NCI-H1694 treated with DMSO at 0.1 percent for 48 hours (cell line): ENCODE measurements around the gene HMX1.

Experiments
- DNase-seq: peaks from one replicate; lab custom pipeline; 2025; lab: John Stamatoyannopoulos, UW

The HMX1 gene

DNA sequence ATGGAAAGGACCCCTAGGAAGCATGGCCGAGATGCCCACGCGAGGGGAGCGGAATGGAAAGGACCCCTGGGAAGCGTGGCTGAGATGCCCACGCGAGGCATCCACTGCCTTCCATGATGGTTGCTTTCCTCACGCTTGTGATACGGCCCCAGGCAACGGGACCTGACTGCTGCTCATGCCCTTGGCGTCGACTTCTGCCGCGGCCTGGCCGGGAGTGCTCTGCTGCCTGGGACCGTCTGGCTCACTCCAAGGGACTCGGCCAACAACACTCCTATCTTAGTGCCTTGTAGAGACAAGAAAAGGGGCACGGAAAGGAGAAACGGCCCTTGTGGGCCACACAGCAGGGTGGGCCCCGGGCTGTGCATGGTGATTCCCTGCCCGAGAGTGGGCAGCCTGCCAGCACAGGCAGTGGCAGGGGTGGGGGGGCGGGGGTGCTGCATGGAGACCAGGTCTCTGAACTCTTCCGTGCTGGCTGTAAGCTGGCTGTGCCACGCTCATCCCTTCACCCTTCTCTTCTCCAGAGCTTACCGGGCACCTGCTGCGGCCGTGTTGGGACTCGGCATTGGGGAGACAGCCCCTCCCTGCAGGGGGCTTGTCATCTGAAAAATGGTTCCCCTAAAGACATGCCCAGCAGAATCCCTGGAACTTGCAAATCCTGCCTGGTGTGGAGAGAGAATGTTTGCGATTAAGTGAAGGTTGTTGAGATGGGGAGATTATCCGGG is 38.6 kb upstream of the HMX1 start:
- no peak for DNase-seq

DNA sequence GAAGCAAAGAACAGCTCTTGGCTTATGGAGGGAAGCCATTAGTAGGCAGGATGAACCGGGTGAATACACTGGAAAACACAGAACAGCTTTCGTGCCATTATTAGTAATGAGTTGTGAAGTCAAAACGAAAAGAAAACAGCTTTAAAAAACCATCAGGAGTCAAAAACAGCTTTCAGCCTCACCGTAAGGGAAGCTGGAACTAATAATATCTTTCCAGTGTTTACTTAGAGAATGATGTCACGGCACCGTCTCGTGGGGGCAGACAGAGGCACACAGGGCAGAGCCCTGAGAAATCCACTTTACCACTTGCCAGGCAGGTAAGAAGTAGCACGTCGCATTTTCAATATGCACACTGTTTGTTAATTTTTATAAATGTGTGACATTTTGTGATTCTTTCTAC is 37.9 kb upstream of the HMX1 start:
- DNase-seq: no peak

DNA sequence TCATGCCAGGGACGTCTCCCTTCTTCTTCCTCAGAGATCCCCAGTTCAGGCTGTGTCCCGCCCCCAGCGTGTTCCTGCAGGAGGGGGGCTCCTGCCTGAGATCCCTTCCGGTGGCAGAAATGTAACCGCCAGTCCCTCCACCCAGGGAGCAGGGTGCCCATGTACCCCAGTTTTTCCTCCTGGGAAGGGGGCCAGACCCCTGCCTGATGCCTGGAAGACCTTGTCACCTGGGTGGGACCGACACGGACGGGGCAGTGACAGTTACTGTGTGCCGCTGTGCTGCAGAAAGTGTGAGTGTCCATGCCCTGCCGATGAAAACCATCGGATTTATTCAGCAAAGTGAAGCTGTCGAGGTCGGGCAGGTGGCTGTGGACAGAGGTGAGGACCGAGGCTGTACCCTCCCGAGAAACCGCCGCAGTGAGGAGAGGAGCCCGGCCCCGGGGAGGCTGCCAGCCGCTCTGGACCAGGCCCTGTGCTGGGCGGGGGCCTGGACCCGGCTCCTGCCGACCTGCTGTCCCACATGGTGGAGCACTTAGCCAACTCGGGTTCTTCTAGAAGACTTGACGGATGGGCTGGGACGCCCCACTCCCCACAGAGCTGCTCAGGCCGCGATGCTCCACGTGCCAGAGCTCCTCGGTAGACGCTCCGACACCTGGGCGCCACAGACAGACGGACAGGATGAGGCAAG is 36.7 kb upstream of the HMX1 start:
- no peak for DNase-seq

DNA sequence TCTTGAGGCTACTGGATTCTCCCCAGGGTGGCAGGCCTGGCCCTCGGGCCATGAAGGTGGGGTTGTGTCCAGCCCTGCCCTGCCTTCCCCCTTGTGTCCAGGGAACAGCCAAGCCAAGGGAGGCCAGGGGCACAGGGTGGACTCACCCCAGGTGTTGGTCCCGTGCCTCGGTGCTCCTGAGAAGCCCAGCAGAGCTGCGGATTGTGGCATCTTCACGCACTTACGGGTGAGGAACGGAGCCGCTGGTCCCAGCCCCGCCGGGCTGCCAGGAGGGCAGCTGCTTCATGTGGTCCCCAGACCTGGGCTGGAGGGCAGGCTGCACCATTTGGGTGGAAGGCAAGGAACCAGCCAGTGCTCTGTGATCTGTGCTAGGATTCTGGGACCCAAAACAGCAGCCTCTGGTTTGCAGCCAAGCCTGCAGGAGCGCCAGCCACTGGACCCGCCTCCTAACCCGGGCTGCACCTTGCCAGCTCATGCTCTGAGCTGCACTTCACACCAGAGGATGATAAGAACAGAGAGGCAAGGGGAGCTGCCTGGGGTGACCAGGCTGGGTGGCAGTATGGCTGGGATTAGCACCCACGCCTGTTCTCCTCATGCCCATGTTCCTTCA is 36.1 kb upstream of the HMX1 start:
- DNase-seq: no peak

DNA sequence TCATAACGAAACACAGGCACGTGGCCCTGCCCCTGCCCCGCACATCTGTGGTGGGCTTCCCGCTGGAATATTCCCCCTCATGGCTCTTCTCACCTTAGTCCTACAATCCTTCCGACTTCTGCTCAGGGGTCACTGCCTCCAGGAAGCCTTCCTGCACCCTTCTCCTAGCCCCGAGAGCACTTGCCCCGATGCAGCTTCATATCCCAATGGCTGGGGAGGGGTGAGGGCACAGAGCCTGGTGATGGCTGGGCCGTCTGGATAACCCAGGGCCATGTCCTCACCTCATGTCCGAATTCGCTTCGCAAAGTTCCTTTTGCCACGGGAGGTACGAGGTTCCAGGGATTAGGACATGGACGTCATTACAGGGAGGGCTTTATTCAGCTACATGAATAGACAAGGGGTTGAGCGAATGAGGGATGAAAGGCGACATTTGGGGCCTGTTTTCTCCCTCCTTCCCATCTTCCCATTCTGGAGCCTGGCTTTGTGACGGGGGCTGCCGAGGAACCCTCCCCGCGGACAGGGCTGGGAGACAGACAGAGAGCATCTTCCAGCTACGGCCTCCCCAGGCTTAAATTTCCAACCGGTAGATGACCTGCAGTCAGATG is 35.5 kb upstream of the HMX1 start:
- DNase-seq: no peak

DNA sequence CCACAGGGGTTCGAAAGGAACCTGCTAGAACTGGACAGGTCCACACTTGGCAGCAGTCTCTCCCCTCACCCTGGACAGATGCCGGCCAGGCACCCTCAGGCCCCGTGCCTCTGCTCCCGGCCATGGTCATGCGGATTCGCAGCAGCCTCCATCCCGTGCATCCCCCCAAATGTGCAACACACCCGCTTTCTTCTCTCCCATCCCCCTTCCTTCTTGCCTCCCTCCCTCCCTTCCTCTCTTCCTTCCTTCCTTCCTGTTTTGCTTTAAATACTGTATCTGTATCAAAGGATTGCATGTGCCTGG is 35.0 kb upstream of the HMX1 start:
- no peak for DNase-seq

DNA sequence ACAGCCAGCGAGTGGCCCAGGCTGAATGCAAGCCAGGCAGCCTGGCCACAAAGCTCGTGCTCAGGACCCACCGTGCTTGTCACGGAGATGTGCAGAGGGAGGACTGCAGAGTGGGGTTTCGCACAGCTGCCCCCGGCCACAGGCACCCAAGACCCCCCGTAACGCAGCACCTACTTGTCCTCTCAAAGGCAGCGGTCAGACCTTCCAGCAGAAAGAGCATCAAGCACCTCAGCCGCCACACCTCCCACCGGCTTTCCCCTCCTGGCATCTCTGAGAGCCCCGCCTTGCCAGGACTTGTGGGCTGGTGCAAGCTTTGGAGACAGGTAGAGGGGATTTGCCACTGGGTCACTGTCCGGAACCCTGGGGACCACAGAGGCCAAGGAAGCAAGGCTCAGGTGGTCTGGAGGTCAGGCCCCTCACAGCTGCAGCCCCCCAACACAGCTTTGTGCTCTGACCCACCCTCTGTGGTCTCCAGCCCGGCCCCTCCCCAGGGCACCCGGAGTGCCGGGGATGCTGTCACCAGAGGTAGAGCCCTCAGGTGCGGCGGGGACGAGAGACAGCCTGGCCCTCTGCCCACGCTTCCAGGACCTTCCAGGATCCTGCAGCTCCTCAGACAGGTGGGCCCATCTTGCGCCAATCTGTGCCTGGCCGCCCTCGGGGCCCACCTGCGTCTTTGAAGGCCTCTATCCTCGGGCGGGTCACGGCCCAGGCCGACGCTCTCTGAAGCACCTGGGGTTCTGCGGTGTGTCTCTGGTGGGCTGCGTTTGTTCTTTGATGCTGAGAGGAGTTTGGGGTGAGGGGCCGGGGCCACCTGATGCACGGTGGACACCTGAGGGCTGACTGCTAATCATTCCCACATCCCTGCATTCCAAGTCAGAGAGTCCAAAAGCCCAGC is 34.4 kb upstream of the HMX1 start:
- no peak for DNase-seq

DNA sequence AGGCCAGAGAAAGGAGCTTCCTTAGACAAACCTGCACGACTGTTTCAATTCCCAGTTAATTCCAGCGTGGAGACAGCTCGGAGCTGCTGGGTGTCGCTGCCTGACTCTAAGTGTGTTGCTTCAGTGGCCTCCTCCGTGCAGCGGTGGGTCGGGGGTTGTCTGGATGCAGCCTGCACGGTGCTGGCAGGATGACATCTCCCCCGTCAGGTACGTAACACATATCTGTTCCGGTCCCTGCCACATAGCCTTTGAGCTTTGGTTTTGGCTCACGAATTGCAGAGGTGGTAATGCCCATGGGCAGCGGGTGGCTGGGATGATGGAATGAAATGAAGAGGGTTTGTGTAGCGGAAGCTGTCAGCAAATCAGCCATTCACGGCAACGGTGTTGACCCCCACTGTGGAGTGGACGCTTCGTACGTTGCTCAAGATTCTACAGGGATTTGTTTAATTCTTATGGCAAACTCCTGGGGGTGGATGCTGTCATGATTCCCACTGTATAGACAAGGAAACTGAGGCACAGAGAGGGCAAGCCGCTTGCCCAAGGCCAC is 33.7 kb upstream of the HMX1 start:
- DNase-seq: no peak

DNA sequence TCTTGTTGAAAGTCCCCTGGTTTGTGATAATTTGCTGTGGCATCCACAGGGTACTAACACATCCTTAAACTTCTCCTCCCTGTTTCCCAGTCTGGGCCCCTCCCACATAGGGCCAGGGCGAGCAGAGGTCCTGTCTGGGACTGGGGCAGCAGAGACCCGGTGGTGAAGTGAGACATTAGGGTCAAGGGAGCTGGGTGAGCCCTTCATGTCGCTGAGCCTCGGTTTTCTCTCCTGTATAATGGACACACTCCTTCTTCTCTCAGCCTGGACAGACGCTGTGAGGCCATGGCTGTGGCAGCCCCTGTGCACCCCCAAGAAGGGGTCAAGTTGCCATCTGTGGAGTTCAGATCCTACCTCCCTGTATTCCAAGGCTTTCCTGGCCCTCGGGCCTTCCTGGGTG is 33.0 kb upstream of the HMX1 start:
- no peak for DNase-seq

DNA sequence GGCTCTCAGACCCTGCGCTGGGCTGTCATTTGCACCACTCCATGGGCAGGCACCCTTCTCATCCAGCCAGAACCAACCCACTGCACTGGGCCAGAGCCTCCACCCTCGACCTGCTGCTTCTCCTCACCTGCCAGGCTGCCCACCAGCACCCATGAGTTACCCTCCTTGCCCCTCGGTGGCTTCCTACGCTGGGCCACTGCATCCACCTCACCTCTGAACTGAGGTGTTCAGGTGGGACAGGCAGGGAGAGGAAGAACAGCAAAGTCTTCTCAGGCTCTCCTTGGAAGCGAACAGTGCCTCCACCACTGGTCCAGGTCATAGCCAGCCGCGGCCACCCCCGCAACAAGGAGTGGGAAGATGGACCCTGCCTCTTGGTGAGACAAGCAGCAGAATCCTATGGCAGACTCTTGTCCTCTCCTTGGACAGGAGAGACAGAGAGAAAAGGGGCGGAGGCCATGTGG is 32.4 kb upstream of the HMX1 start:
- DNase-seq: no peak

DNA sequence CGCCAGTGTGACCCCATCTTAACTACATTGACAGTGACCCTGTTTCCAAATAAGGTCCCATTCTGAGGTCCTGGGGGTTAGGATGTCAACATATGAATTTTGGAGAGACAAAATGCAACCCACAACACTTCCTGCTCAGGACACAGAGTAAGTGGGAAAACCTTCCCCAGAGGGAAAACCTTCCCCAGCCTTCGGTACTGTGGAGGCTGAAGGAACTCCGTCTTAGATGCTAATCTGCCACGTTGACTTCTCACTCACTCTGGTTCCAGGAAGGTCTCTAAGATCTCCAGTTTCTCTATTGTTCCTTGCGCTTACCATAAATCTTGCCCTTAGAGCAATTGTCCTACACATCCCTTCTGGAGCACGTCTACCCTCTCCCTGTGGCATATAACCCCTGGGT is 29.7 kb upstream of the HMX1 start:
- DNase-seq: no peak

DNA sequence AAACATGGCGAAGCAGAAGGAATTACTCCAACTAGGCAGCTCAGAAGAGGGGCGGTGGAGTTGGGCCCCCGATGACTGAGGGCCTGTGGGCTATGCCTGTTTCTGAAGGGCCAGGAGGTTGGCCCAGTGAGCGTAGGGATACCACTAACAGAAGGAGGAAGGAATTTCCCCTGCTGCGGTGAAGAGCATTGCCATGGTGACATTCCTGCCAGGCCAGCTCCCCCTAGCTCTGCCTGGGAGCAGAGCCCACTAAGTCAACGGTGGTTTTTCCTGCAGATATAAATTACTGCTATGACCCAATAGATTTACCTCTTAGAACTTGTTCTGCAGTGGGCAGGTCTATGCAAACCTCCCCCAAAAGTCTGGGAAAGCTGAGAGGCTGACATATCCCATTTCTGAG is 28.9 kb upstream of the HMX1 start:
- no peak for DNase-seq

DNA sequence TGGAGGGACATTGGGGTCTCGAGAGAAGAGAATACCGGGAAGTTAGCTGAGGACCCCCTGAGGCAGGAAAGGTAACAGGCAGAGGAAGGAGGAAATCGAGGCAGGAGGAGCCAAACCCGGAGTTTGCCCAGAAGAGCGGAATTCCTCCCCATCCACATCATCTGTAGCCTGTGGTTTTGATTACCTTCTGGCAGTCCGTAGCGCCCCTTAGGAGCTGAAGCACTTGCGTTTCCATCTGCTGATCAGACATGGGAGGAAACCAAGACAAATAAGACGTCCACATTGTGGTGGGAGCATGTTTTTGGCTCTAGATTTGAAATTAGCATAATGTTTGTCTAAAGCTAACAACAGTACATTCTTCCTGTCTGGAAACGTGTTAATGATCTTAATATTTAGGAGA is 26.8 kb upstream of the HMX1 start:
- DNase-seq: no peak

DNA sequence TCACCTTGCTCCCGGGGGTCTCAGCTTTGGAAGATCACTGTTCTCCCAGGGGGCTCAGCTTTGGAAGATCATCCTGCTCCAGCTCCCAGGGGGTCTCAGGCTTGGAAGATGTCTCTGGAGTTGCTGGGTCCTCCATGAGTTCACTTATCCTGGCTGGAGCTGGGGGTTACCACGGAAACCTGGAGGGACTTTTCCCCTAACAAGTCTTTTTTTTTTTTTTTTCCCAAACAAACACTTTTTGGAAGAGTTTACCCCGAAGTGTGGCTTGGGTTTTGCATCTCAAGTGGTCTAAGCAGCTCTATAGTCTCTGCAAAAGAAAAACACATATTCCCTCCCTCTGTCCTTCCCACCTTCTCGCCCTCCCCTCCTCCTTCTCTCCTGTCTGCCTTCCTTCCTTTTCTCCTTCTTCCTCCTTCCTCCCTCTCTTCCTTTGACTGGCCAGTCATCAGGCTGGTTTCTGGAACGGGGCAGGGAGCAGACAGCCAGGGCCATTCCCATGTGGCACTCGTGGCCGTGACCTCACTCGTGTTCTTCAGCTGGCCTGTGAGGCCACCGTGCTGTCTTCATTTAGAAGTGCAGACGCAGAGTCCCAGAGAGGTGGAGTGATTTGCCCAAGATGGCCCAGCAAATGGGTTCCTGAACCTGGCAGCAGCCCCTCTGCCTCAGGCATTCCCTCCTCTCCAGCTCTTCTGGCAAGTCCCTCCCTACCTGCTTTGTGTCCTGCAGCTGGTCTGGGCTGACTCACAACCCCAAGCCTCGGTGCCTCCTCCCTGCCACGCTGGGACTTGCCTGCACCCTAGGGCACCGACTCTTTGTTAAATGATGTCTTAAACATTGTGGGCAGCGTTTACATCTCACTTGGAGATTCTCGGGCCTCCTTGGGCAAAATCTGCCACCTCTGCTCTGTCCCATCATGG is 25.9 kb upstream of the HMX1 start:
- no peak for DNase-seq

DNA sequence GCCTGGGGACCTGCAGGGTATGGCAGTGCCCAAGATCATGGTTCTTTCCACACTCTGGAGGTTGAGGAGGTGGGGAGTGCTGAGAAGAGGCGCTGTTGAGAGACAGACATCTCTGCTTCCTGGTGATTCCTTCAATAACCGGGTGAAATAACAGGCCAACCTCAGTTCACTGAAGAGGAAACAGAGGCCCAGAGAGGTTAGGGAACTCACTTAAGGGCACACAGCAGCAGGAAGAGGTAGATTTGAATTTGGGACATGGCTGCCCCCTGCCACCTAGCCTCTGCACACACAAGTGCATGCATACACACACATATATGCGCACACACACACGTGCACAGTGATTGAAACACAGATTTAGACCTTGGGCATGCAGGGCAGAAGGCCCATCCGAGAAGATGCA is 24.9 kb upstream of the HMX1 start:
- no peak for DNase-seq

DNA sequence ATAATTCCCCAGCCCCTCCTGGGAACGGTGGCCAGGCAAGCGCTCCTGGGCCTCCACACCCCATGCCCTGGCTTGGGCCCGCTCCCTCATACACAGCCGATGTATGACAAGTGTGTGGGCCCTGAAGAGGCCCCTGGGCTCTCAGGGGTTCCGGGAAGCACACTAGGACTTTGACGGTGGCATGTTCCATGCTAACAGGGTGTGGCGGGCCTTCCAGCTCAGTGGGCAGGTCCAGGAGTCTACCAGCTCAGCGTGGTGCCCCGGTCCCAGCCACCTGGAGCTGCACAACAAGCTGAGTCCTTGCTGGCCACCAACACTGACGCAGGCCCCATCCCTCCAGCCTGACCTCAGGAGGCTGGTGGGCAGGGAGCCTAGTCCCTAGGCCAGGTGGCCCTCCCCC is 24.4 kb upstream of the HMX1 start:
- no peak for DNase-seq

DNA sequence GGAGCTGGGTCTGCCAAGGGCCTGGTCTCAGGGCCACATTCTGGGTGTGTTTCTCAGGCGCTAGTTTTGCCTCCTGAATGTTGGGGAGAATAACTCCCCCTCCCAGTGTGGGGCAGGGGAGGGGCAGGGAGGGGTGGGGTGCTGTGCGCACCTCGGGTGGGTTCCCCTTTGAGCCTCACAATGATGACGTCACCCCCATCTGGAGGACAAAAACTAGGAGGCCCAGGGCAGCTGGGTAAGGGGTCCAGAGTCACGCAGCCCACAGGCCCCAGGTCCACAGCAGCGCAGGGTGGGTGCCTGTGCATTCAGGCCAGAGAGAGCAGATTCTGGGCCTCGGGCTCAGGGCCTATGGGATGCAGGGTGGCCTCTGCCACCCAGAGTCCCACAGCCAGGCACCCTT is 23.7 kb upstream of the HMX1 start:
- no peak for DNase-seq

DNA sequence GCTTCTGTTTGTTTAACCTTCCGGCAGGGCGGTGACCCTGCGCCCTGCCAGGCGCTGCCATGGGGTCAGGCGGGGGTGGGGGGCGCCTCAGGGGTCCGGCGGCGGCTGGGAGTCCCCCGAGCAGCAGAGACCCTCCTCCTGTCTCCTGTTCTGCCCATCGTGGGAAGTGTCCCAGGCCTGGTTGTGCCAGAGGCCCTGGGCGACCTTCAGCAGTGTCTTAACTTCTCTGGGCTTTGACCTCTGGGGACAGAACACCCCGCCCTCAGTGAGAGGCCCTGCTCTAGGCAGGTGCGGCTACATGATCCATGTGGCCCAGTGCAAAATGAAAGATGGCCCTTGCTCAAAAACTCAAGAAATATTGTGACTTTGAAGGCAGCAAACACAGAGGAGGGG is 22.8 kb upstream of the HMX1 start:
- no peak for DNase-seq

DNA sequence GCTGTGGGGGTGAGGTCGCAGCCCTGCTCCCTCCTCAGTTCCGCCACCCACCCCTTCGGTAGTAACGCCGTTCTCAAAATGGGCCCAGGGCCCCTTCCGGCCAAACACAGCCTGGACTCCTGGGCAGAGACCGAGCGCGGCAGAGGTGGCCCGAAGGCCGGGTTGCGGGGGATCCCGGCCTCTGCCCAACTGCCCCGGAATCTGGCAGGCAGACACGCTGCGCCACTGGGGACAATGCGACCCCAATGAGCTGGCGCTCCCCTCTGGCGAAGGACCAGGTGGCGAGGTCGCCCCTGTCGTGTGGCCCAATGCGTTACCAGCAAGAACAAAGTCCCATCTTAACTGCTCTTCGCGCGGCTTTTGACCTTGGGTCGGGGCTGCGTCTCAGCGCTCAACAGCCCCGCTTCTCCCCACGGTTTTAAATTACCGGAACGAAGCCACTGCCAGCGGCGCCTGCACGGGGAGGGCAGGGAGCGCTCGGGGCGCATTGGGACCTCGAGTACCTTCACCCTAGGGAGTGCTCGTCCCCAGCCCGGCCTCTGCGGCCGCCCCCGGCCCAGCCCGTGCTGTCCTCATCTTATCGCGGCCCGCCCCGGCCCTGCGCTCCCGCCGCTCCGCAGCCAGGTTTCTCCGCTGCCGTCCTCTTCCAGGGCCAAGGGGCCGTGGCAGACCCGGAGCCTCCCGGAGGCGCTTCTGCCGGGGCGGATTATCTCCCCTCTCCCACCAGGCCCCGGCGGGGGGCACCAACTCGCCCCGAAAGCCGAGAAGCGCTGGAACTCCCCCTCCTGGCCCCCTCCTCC is 22.2 kb upstream of the HMX1 start:
- no peak for DNase-seq

DNA sequence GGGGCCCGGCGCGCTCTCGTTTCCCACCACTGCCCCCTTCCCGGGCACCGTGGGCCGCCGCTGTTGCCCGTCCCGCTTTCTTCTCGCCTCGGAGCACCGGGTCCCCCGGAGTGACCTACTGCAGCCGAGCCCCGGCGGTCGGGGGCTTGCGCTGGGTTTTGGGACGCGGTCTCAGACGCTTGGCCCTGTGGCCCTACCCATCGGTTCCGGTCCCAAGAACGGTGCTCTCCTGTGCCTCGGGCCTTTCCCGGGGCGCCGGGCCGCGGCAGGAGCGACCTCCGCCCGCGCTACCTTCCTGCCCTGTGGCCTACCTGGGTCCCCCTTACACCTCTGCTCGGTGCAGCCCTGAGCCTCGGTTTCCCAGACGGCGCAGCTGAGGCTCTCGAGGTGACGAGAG is 21.6 kb upstream of the HMX1 start:
- DNase-seq: no peak
